Naive B cell (primary cell): ENCODE data around the gene GNLY. TPM values are rescaled to one million over a fixed set of nuclear protein-coding genes. Genes with fewer than 3 reads are reported as not detected.

Source experiments
- ATAC-seq, 2 donors: fragments of 150-1000 bp; cut with Tn5 transposase; 2 replicates each; pipeline ENCODE4 v1.10.0; 2021; ENCODE audit warnings: low read depth in 2 of 2, mild to moderate bottlenecking in 2 of 2, moderate library complexity in 2 of 2
- DNase-seq: peaks from one replicate; pipeline ENCODE4 v3.0.0; 2022
- H3K27ac Mint-ChIP-seq, 6 donors: one replicate each; pipeline ENCODE4 v1.8.0; 2020 to 2022; ENCODE audit warnings: mild to moderate bottlenecking in 6 of 6, mixed read lengths in 6 of 6, moderate library complexity in 5 of 6, inconsistent platforms in 2 of 6
- H3K27me3 Mint-ChIP-seq, 3 donors: one replicate each; pipeline ENCODE4 v1.8.0; 2021 to 2022; ENCODE audit warnings: mixed read lengths in 3 of 3, mild to moderate bottlenecking in 1 of 3
- H3K36me3 Mint-ChIP-seq, 2 donors: one replicate each; pipeline ENCODE4 v1.8.0; 2020 to 2022; ENCODE audit warnings: mixed read lengths in 2 of 2, inconsistent platforms in 1 of 2, mild to moderate bottlenecking in 1 of 2
- H3K4me1 Mint-ChIP-seq, 3 donors: one replicate each; pipeline ENCODE4 v1.8.0; 2020 to 2022; ENCODE audit warnings: mixed read lengths in 3 of 3, inconsistent platforms in 1 of 3, mild to moderate bottlenecking in 1 of 3, moderate library complexity in 1 of 3
- H3K4me3 Mint-ChIP-seq, 8 donors: one replicate each; pipeline ENCODE4 v1.8.0; 2020 to 2022; ENCODE audit warnings: mild to moderate bottlenecking in 8 of 8, mixed read lengths in 8 of 8, moderate library complexity in 8 of 8, inconsistent platforms in 2 of 8
- H3K9me3 Mint-ChIP-seq, 7 donors: one replicate each; pipeline ENCODE4 v1.8.0; 2020 to 2022; ENCODE audit warnings: mixed read lengths in 7 of 7, mild to moderate bottlenecking in 5 of 7, inconsistent platforms in 2 of 7, moderate library complexity in 1 of 7
- polyA plus RNA-seq, 6 donors: library from polyadenylated mRNA; unstranded; fragments of 300-500 nt; fragmentation: Illumina TruSeq; gene quantifications; one replicate each; pipeline ENCODE4 v1.2.3, GENCODE V29; 2021; ENCODE audit warnings: low read depth in 6 of 6

Gene GNLY
- polyA plus RNA-seq, 6 donors from 2014 or later = 6.3 to 20.4 (median 11.2) TPM

DNA sequence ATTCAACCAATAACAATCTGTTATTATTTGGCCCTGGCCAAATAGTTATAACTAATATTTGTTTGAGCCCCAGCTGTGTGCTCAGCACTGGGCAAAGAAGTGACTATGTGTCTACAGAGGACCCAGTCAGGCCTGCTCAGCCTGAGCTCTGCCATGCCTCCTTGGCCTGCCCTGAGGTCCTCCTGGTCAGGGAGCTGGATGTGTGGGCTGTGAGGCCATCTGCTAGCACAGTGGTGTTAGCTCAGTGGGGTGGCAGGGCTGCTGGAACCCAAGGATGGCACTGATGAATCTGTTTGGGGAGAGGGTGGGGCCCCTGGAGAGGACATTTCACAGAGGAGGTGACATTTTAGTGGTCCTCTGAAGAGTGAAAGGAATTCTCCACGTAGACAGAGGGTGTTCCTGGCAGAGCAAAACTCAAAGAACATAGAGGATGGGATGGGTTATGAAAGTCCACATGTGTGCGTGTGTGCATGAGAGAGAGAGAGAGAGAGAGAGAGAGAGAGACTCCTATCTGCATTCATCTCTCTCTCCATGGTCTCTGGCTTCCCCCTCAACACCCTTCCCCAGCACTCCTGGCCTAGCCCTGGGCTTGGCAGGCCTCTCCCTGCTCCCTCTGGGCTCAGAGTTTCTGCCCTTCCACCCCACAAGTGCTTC lies 38.4 kb downstream of the GNLY start:
- H3K27ac Mint-ChIP-seq = no peak overlapping the region
- H3K27me3 Mint-ChIP-seq = peaks cover 26 to 44% (median 34%) of the 10 kb centered on the region in 3 donors
- no peaks in the 10 kb centered on the region for H3K36me3 Mint-ChIP-seq
- H3K4me3 Mint-ChIP-seq = no peak overlapping the region
- DNase-seq (no peak), ATAC-seq (no peak)
- H3K4me1 Mint-ChIP-seq = peaks cover 0 to 3% (median 0%) of the 10 kb centered on the region in 3 donors
- H3K9me3 Mint-ChIP-seq = no peaks in the 10 kb centered on the region

DNA sequence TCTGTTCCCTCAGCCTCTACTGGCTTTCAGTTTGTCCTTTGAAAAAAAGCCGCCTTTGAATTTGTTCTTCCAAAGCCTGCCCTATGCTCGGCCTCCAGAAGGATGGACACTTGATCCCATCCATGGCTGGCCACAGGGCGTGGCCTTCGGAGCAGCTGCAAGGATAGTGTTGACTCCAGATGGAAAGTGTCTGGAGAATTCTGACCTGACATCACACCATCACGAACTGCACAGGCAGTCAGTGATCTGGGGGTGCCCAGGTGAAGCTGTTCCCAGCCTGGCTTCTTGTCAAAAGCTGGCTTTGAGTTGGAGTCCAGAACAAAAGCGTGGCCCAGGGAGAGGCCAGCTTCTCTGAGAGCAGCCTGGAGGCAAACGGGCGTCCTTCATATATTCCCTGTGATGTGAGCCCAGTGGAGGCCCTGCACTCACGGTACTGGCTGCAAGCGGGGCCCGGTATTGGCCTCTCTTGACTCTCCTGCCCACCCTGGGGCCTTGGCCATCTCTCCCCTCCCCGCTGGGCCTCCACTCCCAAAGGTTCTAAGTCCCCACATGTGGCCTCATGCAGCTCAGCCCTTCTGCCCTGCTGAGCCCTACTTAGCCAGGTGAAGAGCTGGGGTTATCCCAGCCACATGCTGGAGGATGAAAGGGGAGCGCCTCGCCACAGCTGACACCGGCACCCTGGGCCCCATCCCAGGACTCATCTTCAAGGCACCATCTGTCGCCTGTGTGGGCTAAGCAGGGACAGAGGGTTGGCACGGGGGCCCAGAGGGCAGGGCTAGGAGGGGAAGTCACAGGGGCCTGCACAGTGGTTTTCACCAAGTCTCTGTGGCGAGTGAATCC lies 39.2 kb downstream of the GNLY start:
- ATAC-seq (no peak), DNase-seq (no peak)
- no peak overlapping the region for H3K27ac Mint-ChIP-seq
- H3K36me3 Mint-ChIP-seq = no peaks in the 10 kb centered on the region
- H3K27me3 Mint-ChIP-seq = peaks cover 26 to 38% (median 38%) of the 10 kb centered on the region in 3 donors
- H3K4me3 Mint-ChIP-seq = no peak overlapping the region
- H3K4me1 Mint-ChIP-seq = peaks cover 0 to 3% (median 0%) of the 10 kb centered on the region in 3 donors
- H3K9me3 Mint-ChIP-seq = no peaks in the 10 kb centered on the region

DNA sequence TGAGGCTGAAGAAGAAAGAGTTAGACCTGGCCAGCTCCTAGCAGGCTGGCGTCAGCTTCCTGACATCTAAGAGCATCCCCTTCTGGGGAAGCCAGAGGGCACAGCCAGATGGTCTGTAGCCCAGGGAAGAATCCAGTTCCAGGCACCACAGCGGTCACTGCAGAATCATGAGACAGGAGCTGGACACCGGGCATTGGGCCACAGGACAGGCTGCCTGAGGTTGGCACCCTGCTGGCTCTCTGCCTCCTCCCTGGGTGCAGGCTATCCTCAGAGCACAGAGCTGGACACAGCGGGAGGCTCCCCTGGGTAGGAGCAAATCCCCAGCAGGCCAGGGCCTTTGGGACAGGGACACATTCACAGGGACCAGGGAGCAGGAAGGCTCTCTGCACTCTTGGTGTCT lies 39.9 kb downstream of the GNLY start:
- DNase-seq (no peak), ATAC-seq (no peak)
- H3K4me1 Mint-ChIP-seq = peaks cover 0 to 3% (median 0%) of the 10 kb centered on the region in 3 donors
- no peak overlapping the region for H3K4me3 Mint-ChIP-seq
- peaks cover 21 to 37% (median 35%) of the 10 kb centered on the region in 3 donors for H3K27me3 Mint-ChIP-seq
- no peaks in the 10 kb centered on the region for H3K36me3 Mint-ChIP-seq
- no peaks in the 10 kb centered on the region for H3K9me3 Mint-ChIP-seq
- H3K27ac Mint-ChIP-seq = peak overlapping the region in 1 of 6 donors; percentile 16

GRCh38 chr2:85734942-85735608 lies 40.9 kb downstream of the GNLY start:
- H3K27ac Mint-ChIP-seq = no peak overlapping the region

DNA sequence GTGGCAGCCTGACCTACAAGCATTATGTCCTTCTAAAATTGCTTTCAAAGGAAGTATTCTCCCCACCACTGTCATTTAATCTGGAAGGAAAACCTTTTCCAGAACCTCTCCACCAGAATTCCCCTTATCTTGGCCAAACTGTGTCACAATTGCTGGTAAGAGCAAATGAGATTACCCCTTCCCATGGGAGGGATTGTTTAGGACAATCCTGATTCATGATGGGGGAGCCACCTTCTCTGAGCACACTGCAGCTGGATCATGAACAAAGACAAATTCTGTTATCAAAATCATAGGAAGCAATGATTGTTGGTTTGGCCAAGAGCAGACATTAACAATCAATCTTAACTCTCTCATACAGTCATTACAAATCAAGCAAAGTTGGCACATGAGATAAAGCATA lies 41.5 kb downstream of the GNLY start:
- peaks cover 20 to 44% (median 34%) of the 10 kb centered on the region in 3 donors for H3K27me3 Mint-ChIP-seq
- H3K4me3 Mint-ChIP-seq = no peak overlapping the region
- no peaks in the 10 kb centered on the region for H3K4me1 Mint-ChIP-seq
- no peaks in the 10 kb centered on the region for H3K36me3 Mint-ChIP-seq
- H3K9me3 Mint-ChIP-seq = peaks cover 0 to 2% (median 0%) of the 10 kb centered on the region in 7 donors
- ATAC-seq (no peak), DNase-seq (no peak)
- H3K27ac Mint-ChIP-seq = no peak overlapping the region

More at GRCh38 chr2:85734942-85735608, 40.9 kb downstream of the GNLY start:
- Mint-ChIP-seq H3K4me3 (no peak overlapping the region), H3K9me3 (peaks cover 0 to 2% (median 0%) of the 10 kb centered on the region in 7 donors), H3K36me3 (no peaks in the 10 kb centered on the region), H3K4me1 (no peaks in the 10 kb centered on the region), H3K27me3 (peaks cover 20 to 38% (median 30%) of the 10 kb centered on the region in 3 donors)
- ATAC-seq (no peak), DNase-seq (no peak)

DNA sequence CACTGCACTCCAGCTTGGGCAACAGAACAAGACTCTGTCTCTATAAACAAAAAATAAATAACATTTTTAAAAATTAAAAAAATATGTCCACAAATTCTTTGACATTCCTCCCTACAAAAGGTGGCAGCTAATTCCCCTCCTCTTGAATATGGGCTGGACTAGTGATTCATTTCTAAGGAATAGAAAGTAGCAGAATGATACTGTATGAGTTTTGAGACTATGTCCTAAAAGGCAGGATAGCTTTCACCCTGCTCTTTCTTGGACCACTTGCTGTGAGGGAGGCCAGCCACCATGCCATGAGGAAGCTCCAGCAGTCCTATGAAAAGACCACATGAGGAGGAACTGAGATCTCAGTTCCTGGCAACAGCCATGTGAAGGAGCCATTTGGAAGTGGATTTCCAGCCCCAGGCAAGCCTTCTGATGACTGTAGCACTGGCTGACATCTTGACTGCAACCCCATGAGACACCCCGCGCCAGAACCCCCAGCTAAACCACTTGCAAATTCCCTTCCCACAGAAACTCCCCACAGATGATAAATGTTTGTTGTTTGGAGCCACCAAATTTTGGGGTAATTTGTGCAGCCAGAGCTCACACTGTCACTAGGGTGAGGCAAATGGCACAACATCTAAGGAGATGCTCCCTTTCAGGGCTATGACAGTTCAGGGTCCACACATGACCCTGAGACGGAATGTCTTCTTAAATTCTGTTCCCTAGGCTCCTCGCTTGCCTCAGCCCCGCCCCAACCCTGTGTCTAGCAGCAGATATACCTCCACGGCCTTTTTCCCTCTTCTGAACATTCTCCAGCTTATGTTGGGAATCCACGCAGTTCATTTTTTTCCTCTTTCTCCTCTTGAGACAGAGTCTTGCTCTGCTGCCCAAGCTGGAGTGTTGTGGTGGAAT lies 42.5 kb downstream of the GNLY start:
- Mint-ChIP-seq H3K27ac (peak overlapping the region in 1 of 6 donors; percentile 4), H3K4me3 (no peak overlapping the region), H3K4me1 (no peaks in the 10 kb centered on the region), H3K9me3 (peaks cover 0 to 2% (median 0%) of the 10 kb centered on the region in 7 donors), H3K36me3 (no peaks in the 10 kb centered on the region), H3K27me3 (peaks cover 25 to 52% (median 40%) of the 10 kb centered on the region in 3 donors)
- ATAC-seq = no peak
- no peak for DNase-seq

- no peak overlapping the region for H3K27ac Mint-ChIP-seq
- DNase-seq = no peak
- no peaks in the 10 kb centered on the region for H3K4me1 Mint-ChIP-seq
- peaks cover 31 to 59% (median 48%) of the 10 kb centered on the region in 3 donors for H3K27me3 Mint-ChIP-seq
- H3K4me3 Mint-ChIP-seq = no peak overlapping the region
- H3K9me3 Mint-ChIP-seq = peaks cover 0 to 2% (median 0%) of the 10 kb centered on the region in 7 donors
- no peak for ATAC-seq
- no peaks in the 10 kb centered on the region for H3K36me3 Mint-ChIP-seq
These were observed 43.3 kb downstream of the GNLY start for GRCh38 chr2:85737481-85737880.

- Mint-ChIP-seq H3K4me3 (no peak overlapping the region), H3K9me3 (peaks cover 0 to 2% (median 0%) of the 10 kb centered on the region in 7 donors), H3K36me3 (no peaks in the 10 kb centered on the region), H3K27ac (peak overlapping the region in 1 of 6 donors; percentile 1), H3K4me1 (no peaks in the 10 kb centered on the region), H3K27me3 (peaks cover 32 to 64% (median 52%) of the 10 kb centered on the region in 3 donors)
- DNase-seq = no peak
- ATAC-seq = no peak
These were observed 43.8 kb downstream of the GNLY start for GRCh38 chr2:85737961-85738360.

DNA sequence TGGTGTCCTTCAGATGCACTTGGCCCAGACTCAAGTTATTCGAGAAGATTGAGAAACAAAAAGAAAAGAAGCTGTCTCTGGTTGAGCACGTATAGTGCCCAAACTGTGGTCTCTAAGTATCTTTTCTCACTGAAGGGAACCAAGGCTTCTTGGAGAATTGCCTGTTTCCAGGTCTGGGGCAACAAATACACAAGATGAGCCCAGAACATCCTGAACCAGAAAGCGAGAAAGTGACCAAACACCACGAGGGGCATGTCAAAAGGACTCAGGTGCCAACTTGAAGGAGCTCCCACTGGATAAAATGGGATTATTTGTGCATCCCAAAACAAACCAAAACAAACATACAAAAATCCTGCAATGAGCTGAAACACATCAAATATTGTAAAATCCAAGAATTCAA lies 46.0 kb downstream of the GNLY start:
- H3K9me3 Mint-ChIP-seq = peaks cover 0 to 2% (median 0%) of the 10 kb centered on the region in 7 donors
- ATAC-seq (no peak), DNase-seq (no peak)
- H3K4me3 Mint-ChIP-seq = no peak overlapping the region
- no peak overlapping the region for H3K27ac Mint-ChIP-seq
- peaks cover 0 to 7% (median 4%) of the 10 kb centered on the region in 3 donors for H3K4me1 Mint-ChIP-seq
- peaks cover 29 to 64% (median 52%) of the 10 kb centered on the region in 3 donors for H3K27me3 Mint-ChIP-seq
- H3K36me3 Mint-ChIP-seq = no peaks in the 10 kb centered on the region

DNA sequence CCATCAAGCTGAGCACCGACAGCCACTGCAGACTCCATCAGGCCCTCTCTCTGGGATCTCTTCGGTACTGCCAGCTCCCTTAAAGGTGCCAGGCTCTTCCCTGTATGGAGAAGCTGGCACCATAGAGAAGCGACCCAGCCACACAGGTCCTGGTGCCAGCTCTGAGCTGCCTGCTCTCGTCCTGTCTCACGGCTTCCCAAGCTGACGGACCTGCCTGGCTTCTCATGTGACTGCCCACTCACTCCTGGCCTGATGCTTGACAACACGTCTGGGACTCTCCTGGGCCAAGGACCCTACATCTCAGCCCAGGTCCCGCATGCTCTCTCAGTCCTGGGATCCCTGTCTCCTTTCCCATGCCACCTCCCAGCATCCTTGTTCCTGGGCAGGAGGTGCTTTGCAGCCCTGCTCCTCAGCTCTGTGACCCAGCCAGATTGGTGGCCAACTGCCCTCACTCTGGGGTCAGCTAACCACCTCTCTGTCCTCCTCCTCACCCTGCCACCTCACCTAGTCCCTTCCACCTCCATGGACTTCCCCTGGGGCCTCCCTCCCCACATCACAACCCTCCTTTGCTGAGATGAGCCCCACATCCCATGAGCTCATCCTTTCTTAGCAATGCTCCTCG lies 47.2 kb downstream of the GNLY start:
- peak overlapping the region in 2 of 8 donors; percentile 35 to 57 for H3K4me3 Mint-ChIP-seq
- peaks cover 21 to 62% (median 54%) of the 10 kb centered on the region in 3 donors for H3K27me3 Mint-ChIP-seq
- no peak overlapping the region for H3K27ac Mint-ChIP-seq
- ATAC-seq (no peak), DNase-seq (no peak)
- H3K36me3 Mint-ChIP-seq = no peaks in the 10 kb centered on the region
- peaks cover under 1 to 17% (median 6%) of the 10 kb centered on the region in 3 donors for H3K4me1 Mint-ChIP-seq
- H3K9me3 Mint-ChIP-seq = peaks cover 0 to 2% (median 0%) of the 10 kb centered on the region in 7 donors

- Mint-ChIP-seq H3K4me3 (peak overlapping the region in 1 of 8 donors; percentile 35), H3K27me3 (peaks cover 16 to 67% (median 56%) of the 10 kb centered on the region in 3 donors), H3K9me3 (peaks cover 0 to 2% (median 0%) of the 10 kb centered on the region in 7 donors), H3K27ac (peak overlapping the region in 1 of 6 donors; percentile 3), H3K36me3 (no peaks in the 10 kb centered on the region), H3K4me1 (peaks cover 6 to 23% (median 12%) of the 10 kb centered on the region in 3 donors)
- DNase-seq (no peak), ATAC-seq (no peak)
These were observed 47.8 kb downstream of the GNLY start for GRCh38 chr2:85741833-85742455.
